22Rv1 (cell line): ENCODE measurements around the gene OPRM1.

Source experiments
- CTCF ChIP-seq: fragments of 450-650 bp; IDR thresholded peaks from 2 replicates; pipeline ENCODE4 v1.5.1; 2017; ENCODE audit warnings: mild to moderate bottlenecking
- ZFX ChIP-seq: fragments of 450-650 bp; IDR thresholded peaks from 2 replicates; pipeline ENCODE4 v1.6.1; 2017; ENCODE audit warnings: antibody characterized with exemption, borderline replicate concordance

GRCh38 chr6:154206141-154206540, 167.1 kb downstream of the OPRM1 start:
- TF ChIP-seq CTCF (no peak), ZFX (no peak)
